Astrocyte of the cerebellum (primary cell): Measurements from ENCODE around the gene CD99L2.

Experiments
- DNase-seq: peaks from one replicate; pipeline ENCODE4 v3.0.0-alpha.2; 2011; ENCODE audit warnings: low read depth
- H3K4me3 ChIP-seq: 2 replicates; pipeline ENCODE4 v1.5.1; 2011; ENCODE audit warnings: mild to moderate bottlenecking, low read depth, low read length, moderate library complexity
- in situ Hi-C: cut with HindIII; loops from 2 replicates; pipeline ENCODE4 v1.10.0; 2017; ENCODE audit warnings: low sequenced_read_pairs
- TF ChIP-seq, protein P1 (sequence below): IDR thresholded peaks from 2 replicates; pipeline ENCODE4 v1.5.1; 2012; ENCODE audit warnings: low read length, low read depth, moderate library complexity, mild to moderate bottlenecking; ENCODE audit errors: missing control alignments

Gene CD99L2

DNA sequence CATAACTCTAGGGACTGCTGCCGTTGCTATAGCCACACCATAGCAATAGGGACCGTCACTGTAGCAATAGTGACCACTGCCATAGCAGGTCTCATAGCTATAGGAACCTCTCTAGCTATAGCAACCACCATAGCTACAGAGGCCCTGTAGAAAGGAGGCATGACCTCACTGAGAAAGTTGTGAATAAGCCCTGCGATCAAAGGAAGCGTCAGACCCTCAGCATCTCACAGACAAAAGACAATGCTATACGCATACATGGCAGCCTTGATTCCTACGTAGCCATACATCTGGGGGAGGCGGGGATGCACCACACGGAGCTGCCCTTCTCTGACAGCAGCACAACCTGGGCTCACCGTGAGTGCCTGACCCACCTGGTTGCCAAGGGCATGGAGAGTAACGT, 116.8 kb downstream of the CD99L2 start:
- in situ Hi-C loops: no loop called here
- TF ChIP-seq, protein P1, sequence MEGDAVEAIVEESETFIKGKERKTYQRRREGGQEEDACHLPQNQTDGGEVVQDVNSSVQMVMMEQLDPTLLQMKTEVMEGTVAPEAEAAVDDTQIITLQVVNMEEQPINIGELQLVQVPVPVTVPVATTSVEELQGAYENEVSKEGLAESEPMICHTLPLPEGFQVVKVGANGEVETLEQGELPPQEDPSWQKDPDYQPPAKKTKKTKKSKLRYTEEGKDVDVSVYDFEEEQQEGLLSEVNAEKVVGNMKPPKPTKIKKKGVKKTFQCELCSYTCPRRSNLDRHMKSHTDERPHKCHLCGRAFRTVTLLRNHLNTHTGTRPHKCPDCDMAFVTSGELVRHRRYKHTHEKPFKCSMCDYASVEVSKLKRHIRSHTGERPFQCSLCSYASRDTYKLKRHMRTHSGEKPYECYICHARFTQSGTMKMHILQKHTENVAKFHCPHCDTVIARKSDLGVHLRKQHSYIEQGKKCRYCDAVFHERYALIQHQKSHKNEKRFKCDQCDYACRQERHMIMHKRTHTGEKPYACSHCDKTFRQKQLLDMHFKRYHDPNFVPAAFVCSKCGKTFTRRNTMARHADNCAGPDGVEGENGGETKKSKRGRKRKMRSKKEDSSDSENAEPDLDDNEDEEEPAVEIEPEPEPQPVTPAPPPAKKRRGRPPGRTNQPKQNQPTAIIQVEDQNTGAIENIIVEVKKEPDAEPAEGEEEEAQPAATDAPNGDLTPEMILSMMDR: no peak
- H3K4me3 ChIP-seq: no peak overlapping the region
- no peak for DNase-seq

DNA sequence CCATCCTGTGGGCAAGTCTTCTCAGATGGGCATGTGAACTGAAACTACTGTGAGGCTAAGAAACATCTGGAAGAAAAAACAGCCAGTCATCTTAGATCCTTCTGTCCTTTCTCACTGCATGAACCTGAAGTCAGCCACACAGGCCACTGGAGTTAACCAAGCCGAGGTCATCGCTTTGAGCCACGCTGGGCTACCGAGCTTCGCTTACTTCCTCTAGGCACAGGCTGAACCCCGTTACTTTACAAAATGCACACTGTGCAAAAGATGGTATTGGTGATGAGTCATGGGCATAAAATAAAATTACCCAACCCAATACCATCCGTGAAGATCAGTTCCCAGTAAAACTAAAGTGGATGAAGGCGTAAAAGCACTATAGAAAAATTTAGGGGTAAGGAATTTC, 119.1 kb downstream of the CD99L2 start:
- H3K4me3 ChIP-seq: no peak overlapping the region
- DNase-seq: no peak
- TF ChIP-seq, protein P1: no peak
- in situ Hi-C loops: loop anchor here (10.0 kb wide), 1 partner anchor 305 kb away; no protein-coding TSS in a partner anchor

DNA sequence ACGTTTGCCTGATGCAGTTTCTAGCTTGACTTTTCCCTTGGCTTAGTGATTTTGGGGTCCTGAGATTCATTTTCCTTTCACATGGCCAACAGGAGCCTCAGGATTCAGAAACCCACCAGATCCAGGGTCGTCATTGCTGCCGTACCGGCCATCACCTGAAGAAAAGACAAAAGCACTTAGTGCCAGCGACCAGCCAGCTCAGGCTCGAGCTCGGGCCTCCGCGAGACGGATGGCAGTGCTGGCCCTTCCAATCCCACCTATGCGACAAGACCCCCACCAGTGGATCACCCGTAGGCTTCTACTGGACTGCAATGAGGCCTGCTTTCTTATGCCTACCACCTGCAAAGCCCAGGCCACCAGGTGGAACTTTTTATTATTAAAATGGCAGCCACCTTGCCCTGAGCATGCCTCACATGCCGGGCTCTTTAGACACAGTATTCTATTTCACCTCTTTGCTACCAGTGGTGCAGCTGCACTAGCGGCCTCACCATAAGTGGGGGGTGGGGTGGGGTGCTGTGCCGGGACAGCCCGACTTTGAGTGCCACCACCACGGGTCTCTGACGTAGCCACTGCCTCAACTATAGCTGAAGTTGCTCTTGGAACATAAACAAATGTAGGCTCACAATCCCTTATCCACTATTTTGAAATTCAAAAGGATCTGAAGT, 121.0 kb downstream of the CD99L2 start:
- TF ChIP-seq, protein P1: no peak
- DNase-seq: no peak
- in situ Hi-C loops: loop anchor here (10.0 kb wide), 1 partner anchor 307 kb away; no protein-coding TSS in a partner anchor
- no peak overlapping the region for H3K4me3 ChIP-seq

GRCh38 chrX:150775569-150776350, 122.7 kb downstream of the CD99L2 start:
- no peak for DNase-seq
- in situ Hi-C loops: loop anchor here (10.0 kb wide), 1 partner anchor 309 kb away; no protein-coding TSS in a partner anchor
- no peak overlapping the region for H3K4me3 ChIP-seq
- TF ChIP-seq, protein P1: no peak

DNA sequence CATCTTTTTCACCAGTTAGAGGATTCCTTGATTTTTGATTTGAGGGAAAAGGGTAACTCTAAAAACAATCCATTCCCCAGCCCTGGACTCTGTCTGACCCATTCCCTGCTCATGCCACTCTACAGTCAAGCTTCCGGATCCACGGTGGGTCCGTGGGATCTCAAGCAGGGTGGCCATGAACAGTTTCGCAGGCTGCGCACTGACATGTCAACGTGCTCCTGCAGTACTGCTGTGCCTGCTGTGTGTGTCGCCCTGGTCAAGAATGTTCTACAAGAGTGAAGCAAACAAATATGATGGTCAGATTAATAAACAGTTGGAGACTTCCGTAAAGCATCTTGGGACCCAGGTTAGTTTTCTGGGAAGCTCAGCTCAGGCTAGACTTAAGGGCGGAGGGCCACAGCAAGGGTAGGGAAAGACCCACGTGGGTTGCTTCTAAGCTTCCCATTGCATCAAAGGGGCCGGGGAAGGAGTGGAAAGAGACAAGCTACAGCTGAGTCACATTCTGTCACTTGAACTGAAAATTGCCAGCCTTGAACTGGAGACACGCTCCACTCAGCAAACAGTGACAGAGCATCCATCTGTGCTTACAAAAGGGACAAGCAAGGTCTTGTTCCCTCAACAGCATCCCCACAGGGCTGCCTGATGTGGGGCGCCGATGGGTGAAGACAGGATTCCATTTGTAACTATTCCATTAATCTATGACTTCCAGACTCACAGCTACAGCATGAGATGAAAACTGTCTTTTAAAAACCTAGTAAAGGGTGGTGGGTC, 123.5 kb downstream of the CD99L2 start:
- TF ChIP-seq, protein P1: no peak
- H3K4me3 ChIP-seq: no peak overlapping the region
- DNase-seq: no peak
- in situ Hi-C loops: loop anchor here (10.0 kb wide), 1 partner anchor 310 kb away; no protein-coding TSS in a partner anchor

GRCh38 chrX:150773634-150774033, 124.8 kb downstream of the CD99L2 start:
- in situ Hi-C loops: loop anchor here (10.0 kb wide), 1 partner anchor 311 kb away; no protein-coding TSS in a partner anchor
- H3K4me3 ChIP-seq: no peak overlapping the region
- no peak for DNase-seq
- TF ChIP-seq, protein P1: no peak
